GM10266 (cell line): ENCODE results near the gene PLAC9.
"Not testable (repeated sequence)": the region's sequence is repeated elsewhere in the genome, so short reads cannot be mapped to it uniquely, and the experiment has no call there.

Experiments used
- DNase-seq: peaks from one replicate; pipeline ENCODE4 v3.0.0; 2012; ENCODE audit errors: extremely low spot score
- TF ChIP-seq, protein P1 (sequence below): IDR thresholded peaks from 2 replicates; pipeline ENCODE4 v1.5.1; 2012; ENCODE audit warnings: mild to moderate bottlenecking, low read depth; ENCODE audit not compliant: control insufficient read depth, insufficient read depth; ENCODE audit errors: missing control alignments

The PLAC9 gene

DNA sequence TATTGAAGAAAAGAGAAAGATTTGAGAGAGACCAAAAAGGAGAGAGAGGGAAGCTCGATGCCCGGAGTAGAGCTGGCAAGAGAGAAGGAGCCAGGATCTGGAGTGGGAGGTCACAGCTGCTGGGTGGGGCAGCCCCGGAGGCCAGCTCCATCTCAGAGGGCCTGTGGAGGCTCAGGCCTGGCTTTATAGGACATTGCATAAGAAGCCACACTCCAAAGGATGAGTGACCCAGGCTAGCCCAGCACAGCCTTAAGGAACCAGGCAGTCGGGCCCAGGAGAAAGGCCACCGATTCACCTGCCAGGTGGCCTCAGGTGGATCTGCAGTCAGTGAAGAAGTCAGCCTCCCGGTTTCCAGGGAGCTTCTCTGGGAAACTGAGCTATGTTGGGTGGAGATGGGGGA is 676 bp downstream of the PLAC9 start:
- TF ChIP-seq, protein P1, sequence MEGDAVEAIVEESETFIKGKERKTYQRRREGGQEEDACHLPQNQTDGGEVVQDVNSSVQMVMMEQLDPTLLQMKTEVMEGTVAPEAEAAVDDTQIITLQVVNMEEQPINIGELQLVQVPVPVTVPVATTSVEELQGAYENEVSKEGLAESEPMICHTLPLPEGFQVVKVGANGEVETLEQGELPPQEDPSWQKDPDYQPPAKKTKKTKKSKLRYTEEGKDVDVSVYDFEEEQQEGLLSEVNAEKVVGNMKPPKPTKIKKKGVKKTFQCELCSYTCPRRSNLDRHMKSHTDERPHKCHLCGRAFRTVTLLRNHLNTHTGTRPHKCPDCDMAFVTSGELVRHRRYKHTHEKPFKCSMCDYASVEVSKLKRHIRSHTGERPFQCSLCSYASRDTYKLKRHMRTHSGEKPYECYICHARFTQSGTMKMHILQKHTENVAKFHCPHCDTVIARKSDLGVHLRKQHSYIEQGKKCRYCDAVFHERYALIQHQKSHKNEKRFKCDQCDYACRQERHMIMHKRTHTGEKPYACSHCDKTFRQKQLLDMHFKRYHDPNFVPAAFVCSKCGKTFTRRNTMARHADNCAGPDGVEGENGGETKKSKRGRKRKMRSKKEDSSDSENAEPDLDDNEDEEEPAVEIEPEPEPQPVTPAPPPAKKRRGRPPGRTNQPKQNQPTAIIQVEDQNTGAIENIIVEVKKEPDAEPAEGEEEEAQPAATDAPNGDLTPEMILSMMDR, result no peak
- DNase-seq, result no peak

DNA sequence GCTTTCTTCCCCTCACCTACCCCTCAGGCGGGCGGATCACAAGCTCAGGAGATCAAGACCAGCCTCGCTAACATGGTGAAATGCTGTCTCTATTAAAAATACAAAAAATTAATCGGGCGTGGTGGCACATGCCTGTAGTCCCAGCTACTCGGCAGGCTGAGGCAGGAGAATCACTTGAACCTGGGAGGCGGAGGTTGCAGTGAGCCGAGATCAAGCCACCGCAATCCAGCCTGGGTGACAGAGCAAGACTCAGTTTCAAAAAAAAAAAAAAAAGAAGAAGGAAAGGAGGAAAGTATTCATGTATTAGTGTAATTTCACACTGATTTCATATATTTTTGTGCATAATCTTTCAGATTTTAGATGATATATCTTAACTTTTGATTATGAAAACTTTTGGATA is 1.2 kb downstream of the PLAC9 start:
- not testable (repeated sequence) for DNase-seq

DNA sequence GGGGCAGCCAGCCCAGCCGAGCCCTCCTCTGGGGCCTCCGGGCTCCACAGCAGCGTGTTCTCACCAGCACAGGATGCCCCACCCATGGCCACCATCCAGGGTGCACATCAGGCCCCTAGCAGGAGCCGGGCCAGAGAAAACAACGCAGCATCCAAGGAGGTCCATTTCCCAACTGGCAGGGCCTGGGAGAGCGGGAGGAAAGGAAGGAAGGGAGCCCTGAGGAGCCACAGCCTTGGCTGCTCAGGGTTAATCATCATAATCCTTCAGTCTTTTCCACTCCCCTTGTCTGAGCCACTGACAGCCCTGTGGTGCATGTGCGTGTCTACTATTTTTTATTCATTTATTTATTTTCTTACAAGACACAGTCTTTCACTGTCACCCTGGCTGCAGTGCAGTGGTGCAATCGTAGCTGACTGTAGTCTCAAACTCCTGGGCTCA is 3.6 kb downstream of the PLAC9 start:
- TF ChIP-seq, protein P1, result no peak
- no peak for DNase-seq

DNA sequence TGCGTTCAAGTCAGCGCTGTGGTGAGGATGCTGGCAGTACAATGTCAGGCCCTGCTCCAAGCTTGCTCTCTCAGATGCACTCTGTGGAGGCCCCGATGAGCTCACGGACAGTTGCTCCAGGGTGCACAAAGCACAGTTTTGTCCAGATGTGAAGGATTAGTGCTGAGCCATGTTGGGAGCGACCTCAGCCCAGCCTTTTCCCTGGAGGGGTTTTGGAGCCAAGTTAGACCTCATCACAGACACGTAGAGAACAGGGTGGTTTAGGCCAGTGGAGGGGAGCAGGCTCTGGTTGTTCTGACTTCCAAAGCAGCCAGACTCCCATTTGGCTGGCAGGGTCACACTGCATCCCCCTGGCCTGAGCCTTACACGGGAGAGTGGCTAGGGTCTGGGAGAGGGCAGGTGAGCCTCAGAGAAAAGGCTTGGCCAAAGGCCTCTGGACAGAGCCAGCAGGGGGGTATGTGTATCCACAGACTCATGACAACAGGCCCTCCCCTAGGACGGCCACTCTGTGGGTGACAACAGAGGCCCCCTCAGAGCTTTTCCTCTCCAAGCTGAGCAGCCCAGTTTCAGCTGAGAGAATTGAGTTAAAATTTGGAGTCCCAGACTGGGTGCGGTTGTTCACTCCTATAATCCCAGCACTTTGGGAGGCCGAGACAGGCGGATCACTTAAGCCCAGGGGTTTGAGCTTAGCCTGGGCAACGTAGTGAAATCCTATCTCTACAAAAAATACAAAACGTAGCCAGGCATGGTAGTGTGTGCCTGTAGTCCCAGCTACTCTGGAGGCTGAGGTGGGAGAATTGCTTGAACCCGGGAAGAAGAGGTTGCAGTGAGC is 4.7 kb downstream of the PLAC9 start:
- no peak for DNase-seq
- TF ChIP-seq, protein P1, result no peak

DNA sequence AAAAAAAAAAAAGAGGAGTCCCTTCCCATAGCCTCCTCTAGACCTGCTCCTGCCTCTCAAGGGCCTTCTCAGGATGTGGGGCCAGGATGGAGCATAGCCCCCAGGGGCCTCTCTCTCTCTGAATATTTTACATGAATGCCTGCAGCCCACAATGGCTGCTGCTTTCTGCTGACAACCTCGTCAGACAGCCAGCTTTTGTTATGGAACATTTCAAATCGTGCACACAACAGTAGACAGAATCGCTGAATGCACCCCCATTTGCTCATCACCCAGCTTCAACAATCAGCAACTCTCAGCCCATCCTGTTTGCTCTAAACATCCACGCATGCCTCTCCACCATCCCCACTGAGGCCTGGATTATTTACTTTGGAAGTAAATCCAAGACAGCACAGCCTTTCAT is 5.4 kb downstream of the PLAC9 start:
- TF ChIP-seq, protein P1, result no peak
- DNase-seq, result no peak

DNA sequence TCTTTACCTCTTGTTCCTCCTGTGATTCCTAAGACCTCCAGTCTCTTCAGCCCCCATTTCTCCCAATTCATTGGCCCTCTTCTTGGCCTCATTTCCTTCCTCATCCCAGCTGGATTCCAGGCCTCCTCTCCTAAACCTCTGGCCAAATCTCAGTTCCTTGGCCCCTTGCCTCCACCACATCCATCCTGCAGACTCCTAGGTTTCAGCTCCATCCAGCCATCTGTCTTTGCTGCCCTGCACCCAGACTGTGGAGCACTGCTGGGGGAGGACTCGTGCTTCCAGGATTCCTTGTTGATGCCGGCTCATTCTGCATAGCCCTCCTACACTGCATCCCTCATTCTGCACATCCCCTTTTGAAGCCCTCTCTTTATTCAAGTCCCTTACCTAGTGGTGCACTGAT is 6.7 kb downstream of the PLAC9 start:
- TF ChIP-seq, protein P1, result no peak
- DNase-seq, result no peak

DNA sequence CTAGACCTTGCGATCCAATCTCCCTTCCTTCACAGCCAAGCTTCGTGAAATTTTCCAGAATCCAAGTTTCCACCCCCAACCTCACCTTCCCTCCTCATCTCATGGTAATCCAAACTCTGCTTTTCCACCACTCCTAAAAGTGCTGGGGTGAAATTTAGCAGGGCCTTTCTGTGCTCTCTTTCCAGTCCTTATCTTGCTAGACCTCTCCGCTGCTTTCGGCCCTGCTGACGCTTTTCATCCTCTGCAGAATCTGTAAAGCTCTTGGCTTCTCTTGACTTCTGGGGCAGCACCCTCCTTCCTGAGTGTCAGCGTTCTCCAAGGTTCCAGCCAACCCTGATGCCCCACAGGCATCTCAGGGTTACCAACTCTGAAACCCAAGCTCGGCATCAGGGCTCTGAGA is 7.7 kb downstream of the PLAC9 start:
- DNase-seq, result no peak
- TF ChIP-seq, protein P1, result no peak

DNA sequence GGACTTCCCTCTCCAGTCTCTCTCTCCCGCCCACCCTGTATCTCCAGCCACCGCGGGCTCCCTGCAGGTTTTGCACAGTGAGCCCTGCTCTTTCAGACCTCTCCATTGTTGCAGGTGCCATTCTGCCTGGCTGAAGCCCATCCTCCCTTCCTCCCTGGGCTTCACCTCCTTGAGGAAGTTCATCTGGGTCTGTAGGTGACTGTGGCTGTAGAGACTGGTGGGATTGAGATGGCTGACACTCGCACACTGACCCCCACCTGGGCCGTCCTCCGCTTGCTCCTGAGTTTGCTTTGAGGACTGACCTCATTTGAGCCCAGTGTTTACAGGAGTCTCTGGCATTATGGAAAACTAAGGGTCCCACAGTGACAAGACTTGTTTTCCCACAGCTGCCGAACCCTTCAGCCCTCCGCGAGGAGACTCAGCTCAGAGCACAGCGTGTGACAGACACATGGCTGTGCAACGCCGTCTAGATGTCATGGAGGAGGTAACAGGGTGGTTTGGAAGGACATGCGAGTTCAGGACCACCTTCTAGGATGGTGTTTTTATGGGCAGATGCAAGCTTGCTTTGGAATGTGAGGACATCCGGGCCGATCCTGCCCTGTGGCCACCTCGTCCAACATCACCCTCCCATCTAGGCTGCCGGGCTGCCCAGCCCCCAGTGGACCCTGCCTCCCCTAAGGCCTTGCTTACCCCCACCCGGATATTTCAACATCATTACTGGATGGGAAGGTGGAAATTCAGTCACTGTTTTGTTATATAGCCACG is 9.3 kb downstream of the PLAC9 start:
- DNase-seq, result no peak
- TF ChIP-seq, protein P1, result no peak
